Measurements from ENCODE around the gene SDCCAG8.

The SDCCAG8 gene

DNA sequence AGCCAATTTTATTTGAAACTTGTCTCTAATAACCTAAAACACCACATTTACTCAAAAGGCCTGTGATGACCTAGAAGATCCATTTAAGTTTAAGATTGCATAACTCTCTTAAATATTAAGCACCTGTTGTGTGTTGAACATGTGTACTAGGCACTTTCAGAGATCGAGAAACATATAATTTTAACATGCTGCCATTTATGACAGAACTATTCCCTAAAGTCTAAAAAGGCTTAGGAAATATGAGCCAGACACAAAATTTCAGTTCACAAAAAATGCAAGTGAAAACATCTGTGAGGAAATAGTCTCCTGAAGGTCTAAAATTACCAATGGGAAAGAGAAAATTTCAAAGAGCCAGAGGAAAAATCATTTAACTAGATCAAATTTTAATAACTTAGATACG, 38.5 kb upstream of the SDCCAG8 start:
- H3K4me3 ChIP-seq (ENCODE audit: low read depth, low read length) = no peak overlapping the region
- no peak overlapping the region for H3K9ac ChIP-seq
- H3K79me2 ChIP-seq = peaks cover 2% of the 10 kb centered on the region
- H3K27ac ChIP-seq = no peak overlapping the region
- no peaks in the 10 kb centered on the region for H3K36me3 ChIP-seq (ENCODE audit: control insufficient read depth, insufficient read depth, low read length)
- H3K9me3 ChIP-seq (ENCODE audit: control insufficient read depth, low read length) = no peaks in the 10 kb centered on the region
- no peaks in the 10 kb centered on the region for H3K4me1 ChIP-seq
- no peak overlapping the region for H2AFZ ChIP-seq
- TF ChIP-seq, protein P1, sequence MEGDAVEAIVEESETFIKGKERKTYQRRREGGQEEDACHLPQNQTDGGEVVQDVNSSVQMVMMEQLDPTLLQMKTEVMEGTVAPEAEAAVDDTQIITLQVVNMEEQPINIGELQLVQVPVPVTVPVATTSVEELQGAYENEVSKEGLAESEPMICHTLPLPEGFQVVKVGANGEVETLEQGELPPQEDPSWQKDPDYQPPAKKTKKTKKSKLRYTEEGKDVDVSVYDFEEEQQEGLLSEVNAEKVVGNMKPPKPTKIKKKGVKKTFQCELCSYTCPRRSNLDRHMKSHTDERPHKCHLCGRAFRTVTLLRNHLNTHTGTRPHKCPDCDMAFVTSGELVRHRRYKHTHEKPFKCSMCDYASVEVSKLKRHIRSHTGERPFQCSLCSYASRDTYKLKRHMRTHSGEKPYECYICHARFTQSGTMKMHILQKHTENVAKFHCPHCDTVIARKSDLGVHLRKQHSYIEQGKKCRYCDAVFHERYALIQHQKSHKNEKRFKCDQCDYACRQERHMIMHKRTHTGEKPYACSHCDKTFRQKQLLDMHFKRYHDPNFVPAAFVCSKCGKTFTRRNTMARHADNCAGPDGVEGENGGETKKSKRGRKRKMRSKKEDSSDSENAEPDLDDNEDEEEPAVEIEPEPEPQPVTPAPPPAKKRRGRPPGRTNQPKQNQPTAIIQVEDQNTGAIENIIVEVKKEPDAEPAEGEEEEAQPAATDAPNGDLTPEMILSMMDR (IDR thresholded peaks at IDR 0.05) = no peak
- H3K27me3 ChIP-seq (ENCODE audit: control insufficient read depth, insufficient read depth, low read length) = no peaks in the 10 kb centered on the region
- H3K4me2 ChIP-seq (ENCODE audit: low read length) = no peak overlapping the region

DNA sequence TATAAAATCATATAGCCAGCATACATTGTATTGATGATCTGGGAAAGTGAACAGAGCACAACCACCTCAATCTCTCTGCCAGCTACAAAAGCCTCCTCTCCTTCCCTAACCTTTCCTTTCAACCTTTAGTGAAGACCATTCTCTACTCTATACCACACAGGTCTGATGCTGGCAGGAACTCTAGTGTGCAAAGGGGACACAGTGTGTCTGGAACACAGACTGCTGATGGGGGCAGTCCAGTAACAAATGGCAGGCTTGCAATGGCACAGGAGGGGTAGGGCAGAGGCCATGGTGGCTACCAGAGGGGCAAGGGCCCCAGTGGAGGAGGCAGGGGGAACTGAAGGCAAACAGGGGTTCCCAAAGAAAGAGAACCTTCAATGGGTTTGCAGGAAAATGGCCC, 37.8 kb upstream of the SDCCAG8 start:
- Histone ChIP-seq H3K36me3 (ENCODE audit: control insufficient read depth, insufficient read depth, low read length) (no peaks in the 10 kb centered on the region), H3K9ac (no peak overlapping the region), H3K9me3 (ENCODE audit: control insufficient read depth, low read length) (no peaks in the 10 kb centered on the region), H3K4me3 (ENCODE audit: low read depth, low read length) (no peak overlapping the region), H3K27ac (no peak overlapping the region), H3K4me2 (ENCODE audit: low read length) (no peak overlapping the region), H3K4me1 (no peaks in the 10 kb centered on the region), H3K79me2 (peaks cover 2% of the 10 kb centered on the region), H3K27me3 (ENCODE audit: control insufficient read depth, insufficient read depth, low read length) (no peaks in the 10 kb centered on the region), H2AFZ (no peak overlapping the region)
- TF ChIP-seq, protein P1 (IDR thresholded peaks at IDR 0.05) = no peak

DNA sequence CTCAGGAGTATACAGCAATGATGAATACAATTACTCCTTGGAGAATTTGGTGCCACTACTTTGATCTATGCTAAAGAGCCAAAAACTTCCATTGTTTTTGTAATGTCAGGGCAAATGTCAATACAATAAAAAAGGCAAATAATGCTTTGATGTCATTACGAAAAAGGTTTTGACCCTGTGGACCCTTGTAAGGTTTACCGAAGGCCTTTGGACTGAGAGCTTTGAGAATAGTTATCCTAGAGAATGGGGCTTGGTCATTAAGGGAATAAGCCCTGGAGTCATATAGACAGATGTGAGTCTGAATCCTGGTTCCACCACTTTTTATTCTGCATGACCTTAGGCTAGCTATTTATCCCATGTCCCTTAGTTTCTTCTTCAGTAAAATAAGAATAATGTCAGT, 28.2 kb upstream of the SDCCAG8 start:
- peaks cover 2% of the 10 kb centered on the region for H3K36me3 ChIP-seq (ENCODE audit: control insufficient read depth, insufficient read depth, low read length)
- H3K4me1 ChIP-seq = no peaks in the 10 kb centered on the region
- no peak overlapping the region for H3K9ac ChIP-seq
- H3K27me3 ChIP-seq (ENCODE audit: control insufficient read depth, insufficient read depth, low read length) = no peaks in the 10 kb centered on the region
- H3K4me3 ChIP-seq (ENCODE audit: low read depth, low read length) = no peak overlapping the region
- H3K9me3 ChIP-seq (ENCODE audit: control insufficient read depth, low read length) = peaks cover 3% of the 10 kb centered on the region
- no peak overlapping the region for H2AFZ ChIP-seq
- H3K4me2 ChIP-seq (ENCODE audit: low read length) = no peak overlapping the region
- TF ChIP-seq, protein P1 (IDR thresholded peaks at IDR 0.05) = no peak
- no peak overlapping the region for H3K27ac ChIP-seq
- H3K79me2 ChIP-seq = peaks cover 6% of the 10 kb centered on the region

DNA sequence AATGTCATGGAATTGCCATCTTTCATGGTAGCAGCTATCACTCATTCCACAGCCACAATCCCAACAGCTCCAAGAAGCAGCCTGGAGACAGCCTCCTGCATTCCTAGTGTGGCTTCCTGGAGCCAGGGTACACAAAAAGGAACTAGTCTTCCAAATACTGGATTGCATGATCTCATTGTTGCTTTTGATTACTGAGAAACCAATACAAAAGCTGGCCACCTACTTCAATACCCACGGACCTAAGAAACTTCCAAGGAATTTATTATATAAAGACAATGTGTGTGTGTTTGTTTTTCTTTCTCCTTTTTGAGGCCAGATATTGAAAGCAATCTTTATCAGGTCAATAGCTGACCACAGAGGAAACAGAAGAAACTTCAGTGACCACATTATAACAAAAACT, 26.3 kb upstream of the SDCCAG8 start:
- H3K4me2 ChIP-seq (ENCODE audit: low read length) = no peak overlapping the region
- H3K4me3 ChIP-seq (ENCODE audit: low read depth, low read length) = no peak overlapping the region
- H2AFZ ChIP-seq = no peak overlapping the region
- TF ChIP-seq, protein P1 (IDR thresholded peaks at IDR 0.05) = no peak
- H3K9ac ChIP-seq = no peak overlapping the region
- peaks cover 3% of the 10 kb centered on the region for H3K9me3 ChIP-seq (ENCODE audit: control insufficient read depth, low read length)
- H3K27me3 ChIP-seq (ENCODE audit: control insufficient read depth, insufficient read depth, low read length) = no peaks in the 10 kb centered on the region
- H3K4me1 ChIP-seq = no peaks in the 10 kb centered on the region
- no peak overlapping the region for H3K27ac ChIP-seq
- peaks cover 2% of the 10 kb centered on the region for H3K36me3 ChIP-seq (ENCODE audit: control insufficient read depth, insufficient read depth, low read length)
- peaks cover 8% of the 10 kb centered on the region for H3K79me2 ChIP-seq

DNA sequence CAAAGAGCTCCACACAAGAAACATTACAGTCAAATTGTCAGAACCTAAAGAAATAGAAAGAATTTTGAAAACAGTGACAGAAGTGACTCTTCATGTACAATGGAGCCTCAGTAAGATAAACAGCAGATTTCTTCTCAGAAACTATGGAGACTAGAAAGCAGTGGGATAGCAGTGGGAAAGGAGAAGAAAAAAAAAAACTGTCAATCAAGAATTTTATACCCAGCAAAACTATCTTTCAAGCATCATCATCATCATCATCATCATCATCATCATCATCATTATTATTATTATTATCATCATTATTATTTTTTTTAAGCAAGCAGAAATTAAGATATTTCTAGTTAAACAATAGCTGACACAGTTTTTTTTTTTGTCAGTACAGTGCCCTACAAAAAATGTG, 24.9 kb upstream of the SDCCAG8 start:
- TF ChIP-seq, protein P1 (IDR thresholded peaks at IDR 0.05) = no peak
- H3K4me2 ChIP-seq (ENCODE audit: low read length) = no peak overlapping the region

More for the DNA sequence above, 24.9 kb upstream of the SDCCAG8 start:
- Histone ChIP-seq H3K27ac (no peak overlapping the region), H3K9me3 (ENCODE audit: control insufficient read depth, low read length) (peaks cover 3% of the 10 kb centered on the region), H3K4me3 (ENCODE audit: low read depth, low read length) (no peak overlapping the region), H3K36me3 (ENCODE audit: control insufficient read depth, insufficient read depth, low read length) (peaks cover 2% of the 10 kb centered on the region), H3K79me2 (peaks cover 8% of the 10 kb centered on the region), H2AFZ (no peak overlapping the region), H3K4me1 (no peaks in the 10 kb centered on the region), H3K27me3 (ENCODE audit: control insufficient read depth, insufficient read depth, low read length) (no peaks in the 10 kb centered on the region), H3K9ac (no peak overlapping the region)
